ENCODE measurements around the gene HGFAC. TPM values are rescaled to one million over a fixed set of nuclear protein-coding genes. Genes with fewer than 3 reads are reported as not detected.
A peak's percentile ranks its signal among the peaks of the same experiment; 100 is the strongest.

HGFAC gene
- total RNA-seq, 1 donor from 2014 or later: 1.0 TPM

DNA sequence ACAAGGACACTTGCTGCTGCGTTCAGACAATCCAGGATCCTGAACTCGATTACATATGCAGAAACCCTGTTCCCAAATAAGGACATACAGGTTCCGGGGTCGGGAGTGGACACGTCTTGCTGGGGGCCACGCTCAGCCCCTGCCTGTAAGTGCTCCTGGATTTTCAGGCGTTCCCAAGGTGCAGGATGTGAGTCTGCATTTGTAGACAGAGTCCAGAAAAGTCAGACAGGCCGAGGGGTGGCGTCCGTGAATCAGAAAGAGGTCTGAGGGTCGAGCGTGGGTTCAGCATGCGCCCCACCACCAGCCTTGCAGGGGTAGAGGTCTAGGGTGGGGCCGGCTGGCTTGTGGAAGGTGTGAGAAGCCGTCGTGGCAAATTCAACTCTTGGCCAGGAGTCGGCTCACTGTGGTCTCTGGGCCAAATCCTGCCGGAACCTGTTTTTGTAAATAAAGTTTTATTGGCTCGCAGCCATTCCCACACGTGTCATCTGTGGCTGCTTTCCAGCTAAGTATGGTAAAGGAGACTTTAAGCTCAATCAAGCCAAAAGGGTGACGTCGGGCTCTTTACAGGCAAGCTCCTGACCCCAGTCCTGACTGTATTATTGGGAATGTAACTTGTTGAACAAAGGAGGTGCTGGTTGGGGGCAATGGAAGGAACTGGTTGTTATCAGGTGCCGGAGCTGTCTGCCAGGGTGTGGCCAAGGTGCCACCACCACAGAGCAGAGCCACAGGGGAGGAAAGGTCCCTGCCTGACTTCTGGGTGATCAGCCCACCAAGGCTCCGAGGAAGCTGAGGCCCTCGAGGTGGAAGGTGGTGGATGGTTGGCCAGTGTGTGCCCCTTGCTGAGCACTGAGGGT is 28.7 kb downstream of the HGFAC start:
- DNase-seq (peak; percentile 42), ATAC-seq (no peak)
- intact Hi-C loops (cut with DNase I): no loop called here
- Histone ChIP-seq H3K9me3 (no peaks in the 10 kb centered on the region), H3K36me3 (no peaks in the 10 kb centered on the region), H3K27me3 (ENCODE audit: low read depth) (peaks cover 20% of the 10 kb centered on the region), H3K4me3 (no peak overlapping the region), H3K27ac (no peak overlapping the region), H3K4me1 (peaks cover 5% of the 10 kb centered on the region)
- TF ChIP-seq, protein P1, sequence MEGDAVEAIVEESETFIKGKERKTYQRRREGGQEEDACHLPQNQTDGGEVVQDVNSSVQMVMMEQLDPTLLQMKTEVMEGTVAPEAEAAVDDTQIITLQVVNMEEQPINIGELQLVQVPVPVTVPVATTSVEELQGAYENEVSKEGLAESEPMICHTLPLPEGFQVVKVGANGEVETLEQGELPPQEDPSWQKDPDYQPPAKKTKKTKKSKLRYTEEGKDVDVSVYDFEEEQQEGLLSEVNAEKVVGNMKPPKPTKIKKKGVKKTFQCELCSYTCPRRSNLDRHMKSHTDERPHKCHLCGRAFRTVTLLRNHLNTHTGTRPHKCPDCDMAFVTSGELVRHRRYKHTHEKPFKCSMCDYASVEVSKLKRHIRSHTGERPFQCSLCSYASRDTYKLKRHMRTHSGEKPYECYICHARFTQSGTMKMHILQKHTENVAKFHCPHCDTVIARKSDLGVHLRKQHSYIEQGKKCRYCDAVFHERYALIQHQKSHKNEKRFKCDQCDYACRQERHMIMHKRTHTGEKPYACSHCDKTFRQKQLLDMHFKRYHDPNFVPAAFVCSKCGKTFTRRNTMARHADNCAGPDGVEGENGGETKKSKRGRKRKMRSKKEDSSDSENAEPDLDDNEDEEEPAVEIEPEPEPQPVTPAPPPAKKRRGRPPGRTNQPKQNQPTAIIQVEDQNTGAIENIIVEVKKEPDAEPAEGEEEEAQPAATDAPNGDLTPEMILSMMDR (IDR thresholded peaks at IDR 0.05): no peak

DNA sequence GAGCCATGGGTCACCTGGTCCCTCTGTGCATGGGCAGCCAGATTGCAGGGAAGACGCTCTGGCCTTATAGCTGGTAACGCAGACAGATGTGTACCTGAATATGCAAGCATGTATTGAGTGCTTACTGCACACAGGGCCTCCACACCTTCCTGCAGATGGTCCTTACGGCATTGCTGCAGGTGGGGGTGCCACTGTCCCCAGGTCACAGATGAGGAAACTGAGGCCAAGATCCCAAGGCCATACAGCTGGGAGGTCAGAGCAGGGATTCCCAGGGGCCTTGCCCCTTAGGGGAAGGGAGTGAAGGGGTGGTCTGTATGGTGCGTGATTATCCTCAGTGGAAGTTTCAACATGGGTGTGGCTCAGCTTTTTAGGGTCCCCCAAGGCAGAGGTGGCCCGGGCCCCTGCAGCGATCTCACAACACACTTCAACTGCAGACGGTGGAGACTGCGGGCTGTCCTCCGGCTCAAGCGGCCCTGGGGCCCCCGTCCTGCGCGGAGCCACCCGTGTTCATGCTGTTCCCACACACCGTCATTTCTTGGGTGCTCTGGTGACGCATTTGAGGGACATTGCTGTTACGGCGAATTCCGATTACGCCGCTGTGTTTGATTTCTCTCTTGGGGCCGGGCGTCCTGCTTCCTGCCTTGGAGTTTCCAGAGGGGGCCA is 29.5 kb downstream of the HGFAC start:
- peaks cover 14% of the 10 kb centered on the region for H3K27me3 ChIP-seq (ENCODE audit: low read depth)
- intact Hi-C loops (cut with DNase I): no loop called here
- no peak overlapping the region for H3K27ac ChIP-seq
- no peak overlapping the region for H3K4me3 ChIP-seq
- peak; percentile 38 for DNase-seq
- H3K36me3 ChIP-seq: no peaks in the 10 kb centered on the region
- no peaks in the 10 kb centered on the region for H3K9me3 ChIP-seq
- no peak for ATAC-seq
- H3K4me1 ChIP-seq: peaks cover 5% of the 10 kb centered on the region
- TF ChIP-seq, protein P1 (IDR thresholded peaks at IDR 0.05): no peak

DNA sequence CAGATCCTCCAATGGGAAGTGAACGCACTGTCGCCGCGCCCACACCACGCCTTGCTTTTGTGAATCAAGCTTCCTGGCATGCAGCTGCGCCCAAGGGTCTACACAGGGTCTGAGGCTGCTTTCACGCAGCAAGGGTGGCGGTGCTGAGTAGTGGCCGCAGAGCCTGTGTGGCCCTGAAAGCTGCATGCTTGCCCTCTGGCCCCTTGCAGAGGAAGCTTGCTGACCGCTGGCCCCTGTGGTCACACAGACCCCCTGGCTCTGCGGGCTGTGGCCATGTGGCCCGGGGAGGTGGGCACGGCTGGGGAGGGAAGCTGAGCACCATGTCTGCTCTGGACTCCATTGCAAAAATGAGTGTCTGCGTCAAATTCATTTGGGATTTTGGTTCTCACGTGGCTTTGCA is 30.1 kb downstream of the HGFAC start:
- DNase-seq: peak; percentile 36
- H3K27ac ChIP-seq: no peak overlapping the region
- no peak for ATAC-seq
- no peaks in the 10 kb centered on the region for H3K9me3 ChIP-seq
- TF ChIP-seq, protein P1 (IDR thresholded peaks at IDR 0.05): no peak
- peaks cover 9% of the 10 kb centered on the region for H3K27me3 ChIP-seq (ENCODE audit: low read depth)
- H3K4me3 ChIP-seq: no peak overlapping the region
- H3K4me1 ChIP-seq: peaks cover 5% of the 10 kb centered on the region
- no peaks in the 10 kb centered on the region for H3K36me3 ChIP-seq
- intact Hi-C loops (cut with DNase I): no loop called here

DNA sequence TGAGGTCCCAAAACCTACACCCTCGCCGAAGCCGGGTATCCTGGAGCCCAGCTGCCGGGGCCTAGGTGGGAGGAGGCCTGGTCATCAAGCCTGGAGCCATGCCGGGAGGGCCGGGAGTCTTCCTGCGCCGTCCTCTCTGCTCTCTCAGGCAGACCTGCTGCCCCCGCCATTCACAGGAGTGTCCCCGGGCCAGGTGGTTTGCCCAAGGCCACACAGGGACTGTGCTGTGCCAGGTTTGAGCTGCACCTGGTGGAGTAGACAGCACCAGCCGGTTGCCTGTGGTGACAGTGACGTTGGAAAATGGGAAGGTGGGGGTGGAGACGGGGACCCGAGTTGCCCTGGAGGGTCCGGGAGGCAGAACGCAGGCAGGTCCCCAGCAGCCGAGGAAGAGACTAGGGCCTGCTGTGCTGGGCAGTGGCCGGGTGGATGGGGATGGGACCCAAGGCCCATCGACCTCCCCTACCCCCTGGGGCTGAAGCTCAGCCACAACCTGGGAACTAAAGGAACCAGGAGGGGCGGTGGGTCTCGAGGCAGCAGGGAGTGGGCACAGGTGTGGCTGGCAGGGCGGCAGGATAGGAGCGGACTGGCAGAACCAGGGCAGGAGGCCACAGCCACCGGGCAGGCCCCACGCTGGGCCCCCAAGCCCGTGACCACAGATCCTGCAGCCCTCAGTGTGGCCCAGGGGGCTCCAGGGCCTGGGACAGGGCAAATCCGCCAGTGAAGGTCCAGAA is 30.8 kb downstream of the HGFAC start:
- Histone ChIP-seq H3K27me3 (ENCODE audit: low read depth) (peaks cover 13% of the 10 kb centered on the region), H3K27ac (no peak overlapping the region), H3K36me3 (no peaks in the 10 kb centered on the region), H3K4me3 (no peak overlapping the region), H3K4me1 (peaks cover 5% of the 10 kb centered on the region), H3K9me3 (no peaks in the 10 kb centered on the region)
- intact Hi-C loops (cut with DNase I): no loop called here
- ATAC-seq: no peak
- TF ChIP-seq, protein P1 (IDR thresholded peaks at IDR 0.05): no peak
- peak; percentile 39 for DNase-seq

DNA sequence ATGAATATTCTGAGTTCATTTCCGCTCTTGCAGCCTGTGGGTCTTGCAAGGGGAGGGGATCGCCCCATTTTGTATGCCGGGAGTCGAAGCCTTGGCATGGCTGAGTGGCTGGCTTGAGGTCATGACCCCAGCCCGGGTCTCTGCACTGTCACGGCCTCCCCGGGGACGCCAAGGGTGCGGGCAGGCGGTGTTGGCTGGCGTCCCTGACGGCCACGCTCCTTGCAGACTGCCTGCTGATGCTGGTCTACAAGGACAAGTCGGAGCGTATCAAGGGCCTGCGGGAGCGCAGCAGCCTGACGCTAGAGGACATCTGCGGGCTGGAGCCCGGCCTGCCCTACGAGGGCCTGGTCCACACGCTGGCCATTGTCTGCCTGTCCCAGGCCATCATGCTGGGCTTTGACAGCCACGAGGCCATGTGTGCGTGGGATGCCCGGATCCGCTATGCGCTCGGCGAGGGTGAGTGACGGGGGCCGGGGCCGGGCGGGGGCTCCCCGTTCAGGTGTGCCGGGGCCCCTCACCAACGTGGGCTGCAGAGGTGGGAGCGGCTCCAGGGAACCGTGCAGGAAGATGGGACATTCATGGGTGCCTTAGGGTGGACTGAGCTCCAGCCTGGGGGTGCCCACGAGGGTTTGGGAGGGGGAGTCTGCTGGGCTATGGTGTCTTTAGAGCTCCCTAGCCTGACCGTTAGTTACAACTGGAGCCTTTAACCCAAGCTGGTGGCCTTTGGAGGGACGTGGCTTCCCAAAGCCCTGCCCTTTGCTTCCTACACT is 31.6 kb downstream of the HGFAC start:
- Histone ChIP-seq H3K27ac (no peak overlapping the region), H3K4me1 (peaks cover 5% of the 10 kb centered on the region), H3K4me3 (no peak overlapping the region), H3K36me3 (no peaks in the 10 kb centered on the region), H3K9me3 (no peaks in the 10 kb centered on the region), H3K27me3 (ENCODE audit: low read depth) (peaks cover 14% of the 10 kb centered on the region)
- TF ChIP-seq, protein P1 (IDR thresholded peaks at IDR 0.05): no peak
- intact Hi-C loops (cut with DNase I): no loop called here
- DNase-seq (peak; percentile 34), ATAC-seq (no peak)
